HG02970 (cell line): ENCODE results near the gene FOXC1.

ENCODE experiments used
- ATAC-seq: cut with Tn5 transposase; IDR thresholded peaks from one replicate; pipeline ENCODE4 v1.9.1; 2021; ENCODE audit warnings: mild to moderate bottlenecking, moderate library complexity, moderate number of reproducible peaks; ENCODE audit not compliant: unreplicated experiment, low FRiP score

The FOXC1 gene

DNA sequence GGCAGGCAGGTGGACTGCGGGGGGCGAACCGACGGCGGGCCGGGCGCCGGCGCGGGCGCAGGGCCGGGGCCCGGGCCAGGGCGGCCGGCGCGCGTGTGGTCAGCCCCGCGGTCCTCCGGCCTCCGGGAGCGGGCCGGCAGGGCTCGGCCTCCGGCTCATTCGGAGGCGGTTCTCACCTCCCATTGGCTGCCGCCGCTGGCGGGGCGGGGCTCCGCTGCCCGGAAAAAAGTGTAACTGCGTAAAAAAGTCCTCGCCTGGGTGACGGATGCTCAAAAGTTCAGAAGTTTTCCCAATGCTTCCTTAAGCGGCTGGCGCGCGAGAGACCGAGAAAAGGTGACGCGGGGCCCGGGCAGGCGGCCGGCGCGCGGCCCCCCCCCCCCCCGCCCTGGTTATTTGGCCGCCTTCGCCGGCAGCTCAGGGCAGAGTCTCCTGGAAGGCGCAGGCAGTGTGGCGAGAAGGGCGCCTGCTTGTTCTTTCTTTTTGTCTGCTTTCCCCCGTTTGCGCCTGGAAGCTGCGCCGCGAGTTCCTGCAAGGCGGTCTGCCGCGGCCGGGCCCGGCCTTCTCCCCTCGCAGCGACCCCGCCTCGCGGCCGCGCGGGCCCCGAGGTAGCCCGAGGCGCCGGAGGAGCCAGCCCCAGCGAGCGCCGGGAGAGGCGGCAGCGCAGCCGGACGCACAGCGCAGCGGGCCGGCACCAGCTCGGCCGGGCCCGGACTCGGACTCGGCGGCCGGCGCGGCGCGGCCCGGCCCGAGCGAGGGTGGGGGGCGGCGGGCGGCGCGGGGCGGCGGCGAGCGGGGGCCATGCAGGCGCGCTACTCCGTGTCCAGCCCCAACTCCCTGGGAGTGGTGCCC, at the start of gene FOXC1:
Gene FOXC1, plus strand, starts transcription at position 268 of the 849 bp plus-strand sequence. Its CDS starts 531 bp downstream, at position 799.
- ATAC-seq = no peak

DNA sequence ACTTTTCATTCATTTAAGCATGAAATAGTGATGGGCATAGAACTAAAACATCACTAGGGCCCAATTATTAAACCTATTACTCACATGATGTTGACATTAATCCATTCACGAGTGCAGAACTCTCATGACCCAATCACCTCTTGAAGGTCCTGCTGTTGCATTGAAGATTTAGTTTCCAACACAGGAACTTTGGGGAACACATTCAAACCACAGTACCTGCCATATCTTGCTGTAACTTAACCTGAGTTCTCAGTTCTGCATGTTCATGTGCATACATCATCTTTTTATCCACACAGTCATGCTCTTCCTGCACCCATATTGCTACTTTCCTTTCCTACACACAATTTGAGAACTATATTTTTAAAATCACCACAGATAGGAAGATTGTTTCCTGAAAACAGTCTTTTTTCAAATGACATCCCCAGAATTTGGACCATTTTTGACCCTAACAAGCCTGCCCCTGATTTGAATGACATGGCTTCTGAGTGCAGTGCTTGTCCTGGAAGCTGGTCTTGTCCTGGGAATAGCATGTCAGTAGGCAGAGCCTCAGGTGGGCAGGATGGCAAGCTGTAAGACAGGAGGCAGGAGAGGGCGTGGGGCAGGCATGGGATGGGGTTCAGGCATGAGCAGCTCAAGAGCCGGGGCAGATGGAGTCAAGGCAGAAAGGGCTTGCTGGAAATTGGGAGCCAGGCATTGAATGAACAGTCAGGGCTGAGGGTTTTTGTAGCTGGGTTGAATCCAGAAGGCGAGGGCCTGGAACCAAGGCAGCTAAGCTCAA, 49.2 kb upstream of the FOXC1 start:
- ATAC-seq = no peak

DNA sequence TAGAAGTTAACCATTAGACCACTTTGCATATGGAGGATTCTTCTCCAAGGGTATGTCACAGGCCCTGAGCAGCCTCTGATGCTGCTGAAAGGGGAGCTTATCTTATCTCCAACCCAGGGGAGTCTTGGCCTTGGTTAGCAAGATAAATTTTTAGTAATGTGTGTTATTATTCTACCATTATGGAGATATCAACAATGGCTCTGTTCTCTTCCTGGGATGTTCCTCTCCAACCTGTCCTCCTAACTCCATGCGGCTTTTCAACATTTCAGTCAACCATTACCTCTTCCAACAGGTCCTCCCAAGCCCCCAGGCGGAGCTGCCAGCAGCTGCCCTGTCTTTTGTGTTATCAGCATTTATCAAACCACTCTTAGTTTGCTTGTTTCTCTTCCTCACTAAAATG, 48.4 kb upstream of the FOXC1 start:
- no peak for ATAC-seq

DNA sequence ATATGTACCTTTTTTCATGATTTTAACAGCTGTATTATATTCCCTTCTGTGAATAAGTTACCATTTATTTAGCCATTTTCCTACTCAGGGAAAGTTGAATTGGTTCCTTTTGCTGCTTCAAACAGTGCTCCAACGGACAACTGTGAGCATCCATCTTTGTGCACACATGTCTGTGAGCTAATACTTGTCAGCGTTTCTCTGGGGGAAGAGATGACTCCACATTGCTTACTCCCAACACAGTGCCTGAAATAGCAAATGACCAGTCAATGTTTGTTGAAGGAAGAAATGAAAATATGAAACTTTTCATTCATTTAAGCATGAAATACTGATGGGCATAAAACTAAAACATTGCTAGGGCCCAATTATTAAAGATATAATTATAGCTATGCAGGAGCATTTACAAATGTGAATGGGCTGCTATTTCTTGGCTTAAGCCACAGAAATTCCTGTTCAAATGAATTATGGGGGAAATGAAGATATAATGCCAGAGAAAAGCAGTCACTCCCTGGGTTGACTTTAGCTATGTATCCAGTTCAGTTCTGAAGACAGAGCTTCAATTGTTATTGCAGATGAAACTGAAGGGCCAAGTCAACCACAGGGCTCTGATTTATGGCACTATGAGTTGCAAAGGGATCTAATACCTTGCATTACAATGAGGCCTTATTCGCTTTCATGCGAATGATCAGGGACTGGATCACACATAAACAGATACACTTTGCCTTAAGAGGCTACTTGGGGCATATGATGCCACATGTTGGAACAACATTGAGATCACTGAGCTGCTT, 47.4 kb upstream of the FOXC1 start:
- ATAC-seq = no peak

DNA sequence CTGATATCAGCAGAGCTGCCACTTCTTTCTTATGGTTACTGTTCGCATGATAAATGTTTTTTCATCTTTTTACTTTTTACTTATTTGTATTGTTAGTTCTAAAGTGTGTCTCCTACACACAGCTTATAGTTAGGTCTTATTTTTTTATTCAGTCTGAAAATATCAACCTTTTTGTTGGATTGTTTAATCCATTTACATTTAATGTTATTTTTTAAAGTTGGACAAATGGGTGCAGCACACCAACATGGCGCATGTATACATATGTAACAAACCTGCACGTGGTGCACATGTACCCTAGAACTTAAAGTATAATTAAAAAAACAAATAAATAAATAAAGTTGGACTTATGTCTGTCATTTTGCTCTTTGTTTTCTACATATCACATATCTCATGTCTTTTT, 40.3 kb upstream of the FOXC1 start:
- ATAC-seq = no peak

DNA sequence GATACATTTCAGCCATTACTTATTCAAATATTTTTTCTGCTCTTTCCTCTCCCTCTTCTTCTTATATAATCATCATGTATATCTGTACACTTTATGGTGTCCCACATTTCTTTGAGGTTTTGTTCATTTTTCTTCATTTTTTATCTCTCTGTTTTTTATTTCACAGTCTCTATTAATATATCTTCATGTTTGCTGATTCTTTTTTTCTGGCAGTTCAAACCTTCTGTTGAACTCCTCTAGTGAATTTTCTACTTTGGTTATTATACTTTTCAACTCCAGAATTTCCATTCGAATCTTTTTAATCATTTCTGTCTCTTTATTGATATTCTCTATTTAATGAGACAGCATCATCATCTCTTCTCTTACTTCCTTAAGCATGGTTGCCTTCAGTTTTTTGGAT, 38.9 kb upstream of the FOXC1 start:
- no peak for ATAC-seq

DNA sequence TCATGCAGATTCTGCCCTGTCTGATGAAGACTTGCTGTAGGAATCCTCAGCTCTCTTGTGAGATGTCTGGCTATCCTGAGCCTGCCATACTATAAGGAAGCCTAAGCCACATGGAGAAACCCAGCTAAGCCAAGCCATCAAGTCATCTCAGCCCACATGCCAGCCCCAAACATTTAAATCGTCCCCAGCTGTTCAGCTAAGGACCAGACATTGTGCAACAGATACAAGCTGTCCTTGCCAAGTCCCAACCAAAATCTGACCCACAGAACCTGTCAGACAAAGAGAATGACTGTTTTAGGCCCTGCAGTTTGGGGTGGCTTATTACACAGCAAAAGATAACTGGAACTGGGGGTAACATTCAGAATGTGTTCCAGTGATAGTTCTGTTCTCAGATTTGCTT, 36.8 kb upstream of the FOXC1 start:
- ATAC-seq = no peak

DNA sequence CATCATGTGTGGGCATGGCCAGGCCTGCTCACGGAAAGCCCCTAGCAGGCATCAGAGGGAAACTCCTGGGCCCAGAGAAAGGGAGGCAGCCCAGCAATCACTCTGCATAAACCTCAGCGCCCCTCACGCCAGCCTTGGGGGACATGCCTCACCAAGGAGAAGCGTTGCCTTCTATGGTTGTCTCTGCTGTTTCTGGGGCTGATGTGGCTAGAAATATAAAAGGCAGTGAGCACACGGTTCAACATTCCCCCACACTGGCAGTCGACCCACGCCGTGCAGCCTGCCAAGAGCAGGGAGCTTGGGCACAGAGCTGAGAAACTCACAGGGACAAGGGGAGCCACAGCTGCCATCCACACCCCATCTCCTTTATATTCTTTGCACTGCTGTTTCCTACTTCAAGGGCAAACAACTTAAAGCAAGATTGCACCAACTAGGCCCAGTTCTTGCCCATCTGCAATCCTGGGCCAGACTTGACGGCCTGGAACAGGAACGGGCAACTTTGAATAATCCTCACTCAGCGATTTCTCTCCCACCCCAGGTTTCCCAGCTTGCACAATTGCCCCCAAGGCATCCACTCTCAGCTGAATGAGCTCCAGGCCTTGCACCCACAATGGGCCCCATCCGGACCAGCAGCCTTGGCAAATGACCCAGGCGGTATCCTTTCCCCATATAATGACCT, 35.5 kb upstream of the FOXC1 start:
- no peak for ATAC-seq

DNA sequence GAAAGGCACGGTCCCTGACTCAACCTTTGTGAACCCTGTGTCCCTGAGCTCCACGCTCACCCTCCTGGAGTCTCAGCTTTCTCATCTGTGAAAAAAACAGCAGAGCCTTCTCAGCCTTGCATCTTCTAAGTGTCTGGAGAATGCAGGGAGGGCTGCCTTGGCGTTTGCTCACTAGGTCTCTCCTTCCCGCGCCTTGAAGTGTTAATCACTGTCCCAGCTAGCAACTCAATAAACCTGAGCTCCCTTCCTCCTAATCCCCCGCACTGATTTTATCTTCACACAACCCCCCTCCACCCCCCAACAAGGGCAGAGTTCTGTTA, 34.9 kb upstream of the FOXC1 start:
- ATAC-seq = no peak

DNA sequence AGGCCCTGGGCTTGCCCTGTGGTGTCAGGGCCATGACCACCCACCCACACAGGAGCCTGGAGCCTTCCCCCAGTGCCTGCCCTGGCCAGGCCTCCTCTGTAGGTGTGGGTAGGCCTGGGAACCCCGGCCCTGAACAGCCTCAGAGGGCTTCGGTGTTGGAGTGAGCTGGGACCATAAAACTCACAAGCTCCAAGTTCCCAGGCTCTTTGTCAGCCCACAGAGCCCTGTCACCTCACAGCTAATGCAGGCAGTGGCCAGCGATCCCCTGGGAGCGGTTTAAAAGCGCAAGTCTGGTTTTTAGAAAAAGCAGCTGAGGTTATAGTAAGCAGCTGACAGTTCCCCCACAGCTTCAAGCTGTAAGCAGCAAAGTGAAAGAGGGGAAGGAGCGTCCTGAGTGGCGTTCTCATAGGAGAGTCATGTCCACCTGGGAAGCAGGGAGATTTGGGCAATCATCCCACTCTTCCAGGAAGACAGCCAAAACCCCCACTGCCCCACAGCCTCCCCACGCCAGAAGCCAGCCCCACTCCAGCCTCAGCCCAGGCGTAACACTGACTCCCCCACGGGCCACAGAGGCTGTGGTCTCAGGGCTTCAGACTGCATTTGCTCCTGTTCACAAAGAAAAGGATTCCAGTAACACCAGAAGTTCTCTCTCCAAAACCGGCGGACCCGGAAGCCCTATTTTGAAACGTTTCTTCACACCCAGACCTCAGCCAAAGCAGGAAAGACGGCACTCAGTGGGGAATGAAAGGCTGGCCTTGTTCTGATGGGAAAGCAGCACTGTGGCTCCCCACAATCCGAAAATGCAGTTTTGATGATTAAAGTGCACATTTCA, 34.3 kb upstream of the FOXC1 start:
- no peak for ATAC-seq

DNA sequence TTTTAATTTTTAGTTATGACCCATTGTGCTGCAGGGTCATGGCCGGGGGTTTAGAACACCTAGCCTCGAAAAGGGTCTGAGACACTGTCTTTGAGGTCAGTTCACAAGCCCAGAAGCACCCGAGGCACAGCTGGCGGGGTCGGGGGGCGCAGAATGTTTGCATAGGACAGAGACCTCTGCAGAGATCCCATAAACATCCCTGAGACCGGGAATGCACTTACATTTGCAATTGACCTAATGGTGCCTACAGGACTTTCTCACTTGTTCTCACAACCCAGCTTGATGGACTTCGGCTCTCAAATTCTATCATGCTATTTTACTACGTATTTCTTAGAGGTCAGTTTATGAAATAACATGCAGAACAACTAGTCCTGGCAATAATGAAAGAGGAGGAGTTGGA, 33.5 kb upstream of the FOXC1 start:
- no peak for ATAC-seq

DNA sequence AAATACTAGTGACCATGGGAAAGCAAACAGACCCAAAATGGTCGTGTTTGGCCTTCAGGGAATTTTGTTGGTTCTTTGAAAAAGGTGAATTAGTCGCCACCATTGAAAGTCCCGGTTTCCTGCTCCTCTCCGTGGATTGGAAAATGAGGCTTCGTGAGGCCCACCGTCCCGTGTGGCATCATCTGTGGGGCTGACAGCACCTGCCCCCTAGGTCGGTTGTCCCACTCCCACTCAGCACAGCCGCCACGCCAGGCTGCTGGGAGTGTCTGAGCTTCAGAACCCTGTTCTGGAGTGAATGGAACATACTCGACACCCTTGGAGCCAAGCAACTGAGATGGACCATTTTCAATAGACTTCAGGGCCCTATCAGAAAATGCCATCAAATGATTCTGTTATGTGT, 33.0 kb upstream of the FOXC1 start:
- ATAC-seq = no peak

DNA sequence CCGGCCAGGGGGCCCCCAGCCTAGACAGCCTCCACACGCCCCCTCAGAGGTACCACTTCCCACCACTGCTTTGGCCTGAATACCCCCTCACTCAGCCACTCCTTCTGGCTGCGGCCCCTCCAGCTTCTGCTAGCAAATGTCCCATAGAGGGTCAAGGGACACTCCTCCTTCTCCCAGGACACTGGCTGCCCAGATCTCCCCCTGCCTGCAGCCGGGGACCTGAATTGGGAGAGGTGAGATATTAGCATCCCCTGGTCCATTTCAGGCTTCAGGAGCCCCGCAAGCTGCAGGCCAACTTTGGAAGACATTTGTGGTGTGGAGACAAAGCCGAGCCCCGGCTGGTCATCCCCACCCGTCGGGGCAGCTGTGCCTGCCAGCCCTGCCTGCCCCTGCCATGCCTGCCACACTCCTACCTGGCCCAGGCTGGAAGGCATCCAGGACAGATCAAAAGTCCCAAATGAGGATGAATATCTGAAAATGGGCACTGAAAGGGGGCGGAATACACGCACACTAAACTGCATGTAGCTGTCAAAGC, 32.5 kb upstream of the FOXC1 start:
- no peak for ATAC-seq

DNA sequence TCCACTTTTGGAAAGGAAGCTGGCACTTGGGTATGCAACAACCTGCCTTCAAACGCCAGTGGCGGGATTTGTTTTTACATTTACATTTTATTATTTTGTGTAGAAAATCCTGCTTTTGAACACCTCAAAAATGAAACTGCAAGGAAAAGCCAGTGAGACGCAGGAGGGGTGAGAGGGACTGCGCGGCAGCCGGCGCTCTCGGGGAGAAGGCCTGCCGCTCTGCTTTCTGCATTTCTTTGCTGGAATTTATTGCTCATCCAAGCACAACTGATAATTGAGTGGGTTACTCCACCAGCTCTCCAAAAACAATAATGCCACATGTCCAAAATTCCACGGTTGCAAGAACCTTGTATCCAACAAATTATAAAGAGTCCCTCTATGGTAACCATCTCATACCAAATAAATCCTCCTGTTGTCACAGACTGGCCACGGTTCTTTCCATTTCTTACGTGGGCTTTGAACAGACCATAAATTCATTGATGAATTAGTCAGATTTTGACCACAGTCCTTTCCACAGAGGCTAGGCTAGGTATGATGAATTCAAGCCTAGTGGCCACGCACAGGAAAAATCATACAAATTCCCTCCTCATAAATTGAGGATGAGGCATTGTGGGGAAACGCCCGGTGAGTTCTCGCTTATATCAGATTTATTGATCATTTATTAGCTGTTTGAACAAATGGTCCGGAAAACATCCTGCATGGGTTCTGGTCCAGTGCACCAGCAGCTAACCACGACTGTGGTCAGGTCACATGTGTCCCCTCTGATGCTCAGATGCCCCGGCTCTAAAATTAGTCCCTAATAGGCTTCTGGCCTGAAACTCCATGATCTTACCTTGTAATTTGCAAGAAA, 31.6 kb upstream of the FOXC1 start:
- ATAC-seq = no peak

DNA sequence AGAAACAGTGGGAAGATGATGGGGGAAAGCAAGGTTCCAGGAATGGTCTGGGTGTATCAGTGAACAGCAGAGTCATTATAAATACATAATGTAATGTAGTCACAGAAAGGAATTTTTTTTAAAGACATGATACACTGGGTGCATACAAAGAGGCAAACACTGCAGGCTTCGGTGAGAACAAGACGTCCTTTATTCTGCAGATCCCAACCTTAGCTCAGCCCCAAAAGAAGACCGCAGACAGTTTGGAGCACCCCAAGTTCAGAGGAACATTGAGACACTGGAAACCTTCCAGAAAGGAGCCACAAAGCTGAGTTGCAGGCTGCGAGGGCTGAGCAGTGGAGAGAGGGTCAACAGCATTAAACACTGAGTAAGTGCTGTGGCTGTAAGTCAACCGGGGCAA, 30.6 kb upstream of the FOXC1 start:
- ATAC-seq = no peak

DNA sequence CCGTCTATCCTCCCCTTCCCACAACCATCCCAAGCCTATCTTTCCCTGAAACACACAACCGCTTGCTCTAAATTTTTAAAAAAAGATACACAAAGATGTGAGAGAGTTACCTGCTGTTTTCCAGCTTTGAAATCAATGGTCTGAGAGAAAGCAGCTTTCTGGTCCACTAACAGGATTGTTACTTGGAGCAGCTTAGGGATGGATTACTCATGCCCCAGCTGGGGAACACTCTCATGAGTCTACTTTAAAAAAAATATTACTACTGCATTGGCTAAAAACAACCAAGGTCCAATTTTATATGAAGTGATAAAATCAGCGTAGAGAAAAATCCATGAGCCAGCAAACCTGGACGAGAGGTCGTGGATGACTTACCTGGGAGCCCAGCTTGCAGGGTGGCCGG, 29.6 kb upstream of the FOXC1 start:
- no peak for ATAC-seq

DNA sequence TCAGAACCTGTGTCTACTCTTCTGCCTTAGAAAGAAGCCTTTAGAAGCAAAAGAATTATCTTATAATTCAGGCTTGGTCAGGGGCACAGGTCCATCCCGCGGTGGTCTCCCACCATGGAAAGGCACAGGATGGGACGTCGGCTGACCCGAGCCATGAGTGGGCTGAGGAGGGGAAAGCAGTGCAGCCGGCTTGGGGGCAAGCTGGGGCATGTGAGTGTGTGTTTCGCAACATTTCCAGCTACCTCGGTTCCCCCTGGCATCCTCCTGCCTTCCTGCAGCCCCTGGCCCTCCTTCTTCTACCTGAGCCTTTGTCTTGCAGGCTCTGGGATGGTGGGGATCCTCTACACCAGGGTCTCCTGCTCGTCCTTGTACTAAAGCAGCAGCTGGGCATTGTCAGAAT, 29.1 kb upstream of the FOXC1 start:
- ATAC-seq = no peak

DNA sequence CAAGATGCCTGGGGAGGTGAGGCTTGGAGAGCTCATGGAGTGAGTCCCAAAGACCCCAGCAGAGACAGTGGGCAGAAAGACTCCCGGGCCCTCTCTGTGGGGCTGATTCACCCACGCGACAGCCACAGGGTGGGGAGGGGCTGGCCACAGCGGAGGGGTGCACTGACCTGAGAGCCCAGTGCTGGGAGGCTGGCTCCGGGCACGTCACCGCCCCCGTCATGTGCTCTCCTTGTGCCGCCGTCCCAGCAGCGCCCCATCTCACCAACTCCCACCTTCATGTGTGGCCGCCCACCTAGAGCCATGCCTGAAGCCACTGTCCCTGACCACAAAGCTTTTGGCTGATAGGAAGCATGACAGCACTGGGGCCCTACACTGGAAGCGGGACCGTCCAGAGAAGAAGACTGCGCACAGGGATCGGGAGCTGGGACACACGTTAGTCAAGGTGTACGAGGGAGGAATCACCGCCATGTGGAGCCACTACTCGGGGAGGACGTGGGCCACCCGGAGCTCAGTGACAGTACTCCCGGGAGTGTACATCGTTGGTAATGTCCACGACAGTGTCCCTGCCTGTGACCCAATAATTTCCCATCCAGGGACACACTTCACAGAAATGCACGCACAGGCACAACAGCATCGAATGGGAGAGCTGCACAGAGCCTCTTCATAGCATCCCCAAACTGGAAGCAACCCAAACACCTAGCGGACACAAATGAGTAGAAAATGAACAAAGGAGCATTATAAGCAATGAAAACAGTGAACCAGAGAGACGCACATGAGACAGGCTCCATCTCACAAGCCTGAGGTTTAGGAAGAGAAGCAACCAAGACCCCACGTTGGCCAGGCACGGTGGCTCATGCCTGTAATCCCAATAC, 28.4 kb upstream of the FOXC1 start:
- no peak for ATAC-seq
